ENCODE data around the gene TMPRSS3. TPM values are rescaled to one million over a fixed set of nuclear protein-coding genes. Genes with fewer than 3 reads are reported as not detected.

TMPRSS3 gene
- total and polyA plus RNA-seq, 8 donors: 3.1 to 11.6 (median 7.9) TPM

DNA sequence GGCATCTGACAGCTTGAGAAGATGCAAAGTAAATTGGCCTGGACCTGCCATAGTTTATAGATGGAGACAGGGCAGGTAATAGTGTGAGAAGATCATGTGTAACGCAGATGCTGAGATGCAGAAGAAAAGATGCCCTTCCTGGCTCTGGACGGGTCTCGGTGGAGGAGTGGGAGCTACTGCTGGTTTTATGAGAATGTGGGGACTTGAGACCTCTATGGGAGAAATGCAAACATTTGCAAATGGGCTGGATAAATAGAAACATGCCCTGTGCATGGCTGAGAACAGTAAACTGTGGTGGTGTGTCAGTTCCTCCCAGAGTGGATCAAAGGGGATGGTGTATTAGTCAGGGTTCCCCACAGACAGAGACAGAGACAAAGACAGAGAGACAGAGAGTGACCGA lies 29.7 kb upstream of the TMPRSS3 start:
- Histone ChIP-seq H3K9me3 (no peaks in the 10 kb centered on the region), H3K27ac (no peak overlapping the region), H3K36me3 (no peaks in the 10 kb centered on the region), H3K27me3 (no peaks in the 10 kb centered on the region), H3K4me1 (no peaks in the 10 kb centered on the region), H3K4me3 (no peak overlapping the region)
- intact Hi-C loops (cut with DNase I): no loop called here
- no peak for FAIRE-seq
- TF ChIP-seq, protein P1, sequence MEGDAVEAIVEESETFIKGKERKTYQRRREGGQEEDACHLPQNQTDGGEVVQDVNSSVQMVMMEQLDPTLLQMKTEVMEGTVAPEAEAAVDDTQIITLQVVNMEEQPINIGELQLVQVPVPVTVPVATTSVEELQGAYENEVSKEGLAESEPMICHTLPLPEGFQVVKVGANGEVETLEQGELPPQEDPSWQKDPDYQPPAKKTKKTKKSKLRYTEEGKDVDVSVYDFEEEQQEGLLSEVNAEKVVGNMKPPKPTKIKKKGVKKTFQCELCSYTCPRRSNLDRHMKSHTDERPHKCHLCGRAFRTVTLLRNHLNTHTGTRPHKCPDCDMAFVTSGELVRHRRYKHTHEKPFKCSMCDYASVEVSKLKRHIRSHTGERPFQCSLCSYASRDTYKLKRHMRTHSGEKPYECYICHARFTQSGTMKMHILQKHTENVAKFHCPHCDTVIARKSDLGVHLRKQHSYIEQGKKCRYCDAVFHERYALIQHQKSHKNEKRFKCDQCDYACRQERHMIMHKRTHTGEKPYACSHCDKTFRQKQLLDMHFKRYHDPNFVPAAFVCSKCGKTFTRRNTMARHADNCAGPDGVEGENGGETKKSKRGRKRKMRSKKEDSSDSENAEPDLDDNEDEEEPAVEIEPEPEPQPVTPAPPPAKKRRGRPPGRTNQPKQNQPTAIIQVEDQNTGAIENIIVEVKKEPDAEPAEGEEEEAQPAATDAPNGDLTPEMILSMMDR (IDR thresholded peaks at IDR 0.05): no peak
- no peak for DNase-seq
- ATAC-seq: no peak
- 70 to 82% methylated on average over 4 of the region's 4 CpGs for WGBS, 2 donors

DNA sequence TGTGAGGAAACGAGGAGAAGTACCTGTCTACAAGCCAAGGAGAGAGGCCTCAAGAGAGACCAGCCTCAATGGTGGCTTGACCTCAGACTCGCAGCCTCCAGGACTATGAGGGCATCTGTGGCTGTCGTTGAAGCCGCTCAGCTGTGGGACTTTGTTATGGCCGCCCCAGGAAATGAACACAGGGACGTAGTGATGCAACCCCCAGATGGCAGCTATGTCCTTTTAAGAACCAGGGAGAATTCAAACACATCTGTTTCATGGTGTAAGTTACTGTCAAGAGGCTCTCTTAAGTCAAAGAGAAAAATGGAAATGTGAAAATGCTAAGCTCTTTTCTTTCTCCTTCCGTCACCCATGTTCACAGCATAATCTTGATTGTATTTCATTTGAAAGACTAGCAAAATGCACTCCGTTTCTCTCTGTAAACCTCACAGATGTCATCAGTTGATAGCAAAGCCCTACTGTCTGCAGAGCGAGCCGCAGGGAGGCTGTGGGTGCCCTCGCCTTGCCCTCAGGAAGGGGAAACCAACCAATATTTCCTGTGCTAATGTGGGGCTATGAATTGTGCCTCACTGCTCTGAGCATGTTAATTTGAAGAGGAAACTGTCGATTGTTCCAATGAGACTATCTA lies 29.2 kb upstream of the TMPRSS3 start:
- 68 to 81% methylated on average over 12 of the region's 12 CpGs for WGBS, 2 donors
- H3K27ac ChIP-seq: no peak overlapping the region

DNA sequence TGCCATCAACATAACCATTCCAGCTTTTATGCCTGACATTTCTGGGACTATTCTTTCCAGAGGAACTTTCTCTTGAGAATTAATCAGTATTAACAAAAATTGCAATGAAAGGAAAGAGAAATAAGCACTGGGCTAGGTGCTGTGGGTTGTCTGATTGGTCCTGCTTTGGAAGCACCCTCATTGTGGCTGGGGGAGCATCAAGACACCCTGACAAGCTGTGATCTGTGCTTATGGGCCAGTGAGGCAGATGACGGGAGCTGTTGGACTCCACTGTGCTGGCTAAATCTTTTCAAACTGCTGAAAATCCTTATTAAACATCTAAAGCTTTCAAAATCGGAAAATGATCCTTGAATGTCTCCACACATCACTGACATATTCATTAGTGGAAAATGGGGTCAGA lies 27.8 kb upstream of the TMPRSS3 start:
- Histone ChIP-seq H3K27me3 (no peaks in the 10 kb centered on the region), H3K4me1 (no peaks in the 10 kb centered on the region), H3K9me3 (no peaks in the 10 kb centered on the region), H3K4me3 (no peak overlapping the region), H3K27ac (no peak overlapping the region), H3K36me3 (no peaks in the 10 kb centered on the region)
- ATAC-seq: no peak
- TF ChIP-seq, protein P1 (IDR thresholded peaks at IDR 0.05): no peak
- FAIRE-seq: no peak
- DNase-seq: no peak
- 71 to 82% methylated on average over 2 of the region's 2 CpGs for WGBS, 2 donors
- intact Hi-C loops (cut with DNase I): no loop called here

More for the DNA sequence above, 29.2 kb upstream of the TMPRSS3 start:
- FAIRE-seq (no peak), ATAC-seq (peak in 1 of 4 donors; percentile 43), DNase-seq (no peak)
- H3K36me3 ChIP-seq: no peaks in the 10 kb centered on the region
- TF ChIP-seq, protein P1 (IDR thresholded peaks at IDR 0.05): no peak
- intact Hi-C loops (cut with DNase I): no loop called here
- H3K9me3 ChIP-seq: no peaks in the 10 kb centered on the region
- no peaks in the 10 kb centered on the region for H3K27me3 ChIP-seq
- H3K4me3 ChIP-seq: no peak overlapping the region
- H3K4me1 ChIP-seq: no peaks in the 10 kb centered on the region

DNA sequence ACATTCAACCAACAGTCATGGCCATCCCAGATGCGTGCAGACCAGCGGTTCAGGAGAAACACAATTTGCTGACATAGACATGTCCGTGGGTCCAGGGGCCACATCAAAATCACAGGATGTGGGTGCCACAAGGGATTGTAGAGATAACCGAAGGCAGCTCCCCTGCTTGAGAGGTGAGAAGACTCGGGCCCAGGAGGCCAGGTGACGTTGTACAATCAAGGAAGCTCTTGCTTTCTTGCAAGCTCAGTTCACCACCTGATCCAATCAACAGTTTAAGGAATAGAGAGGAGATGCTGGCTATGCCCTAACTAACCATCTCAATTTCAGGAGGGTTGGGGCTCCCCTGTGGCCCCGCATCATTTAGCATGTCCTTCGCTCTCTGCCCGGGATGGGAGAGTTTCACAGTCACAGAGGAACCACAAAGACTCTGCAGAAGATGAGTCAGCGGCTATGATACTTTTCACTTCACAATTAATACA lies 27.4 kb upstream of the TMPRSS3 start:
- Histone ChIP-seq H3K27ac (no peak overlapping the region), H3K36me3 (no peaks in the 10 kb centered on the region), H3K27me3 (no peaks in the 10 kb centered on the region), H3K4me1 (no peaks in the 10 kb centered on the region), H3K9me3 (no peaks in the 10 kb centered on the region), H3K4me3 (no peak overlapping the region)
- 71 to 80% methylated on average over 10 of the region's 10 CpGs for WGBS, 2 donors
- TF ChIP-seq, protein P1 (IDR thresholded peaks at IDR 0.05): no peak
- intact Hi-C loops (cut with DNase I): no loop called here
- no peak for ATAC-seq
- FAIRE-seq: no peak
- no peak for DNase-seq

DNA sequence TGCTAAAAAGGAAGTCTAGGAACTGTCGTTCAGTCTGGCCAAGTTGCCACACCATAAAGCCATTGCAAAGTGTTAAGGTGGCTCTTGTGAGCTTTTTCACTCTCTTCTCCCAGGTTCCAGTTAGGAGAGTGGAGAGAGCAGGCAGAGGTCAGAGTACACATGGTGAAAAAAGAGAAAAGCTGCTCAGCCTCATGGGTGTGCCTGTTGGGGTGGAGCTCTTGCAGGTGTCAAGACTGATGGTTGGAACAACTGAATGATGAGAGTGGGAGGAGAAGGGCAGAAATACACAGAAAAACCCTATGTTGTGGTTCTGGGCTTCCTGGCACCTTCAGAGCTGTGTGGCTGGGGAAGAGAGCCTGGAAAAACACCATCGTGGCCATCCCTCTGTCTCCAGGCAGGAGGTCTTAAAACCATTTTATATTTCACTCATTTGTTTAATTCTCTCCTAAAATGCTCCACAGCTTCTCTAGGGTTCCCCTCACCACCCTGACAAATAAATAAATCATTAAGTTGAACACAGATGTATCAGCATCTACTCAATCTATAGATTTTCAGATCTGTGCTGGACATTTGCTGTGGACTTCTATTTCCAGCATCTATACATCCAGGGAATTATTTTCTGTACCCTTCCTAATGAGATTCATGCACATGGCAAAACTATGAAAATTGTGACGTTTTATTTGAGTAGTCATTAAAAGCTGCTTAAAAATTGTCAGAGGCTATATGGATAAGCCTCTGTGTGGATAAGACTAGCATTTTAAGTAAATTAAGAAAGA lies 25.4 kb upstream of the TMPRSS3 start:
- Histone ChIP-seq H3K27ac (no peak overlapping the region), H3K9me3 (no peaks in the 10 kb centered on the region), H3K27me3 (no peaks in the 10 kb centered on the region), H3K36me3 (no peaks in the 10 kb centered on the region), H3K4me3 (no peak overlapping the region), H3K4me1 (no peaks in the 10 kb centered on the region)
- FAIRE-seq (no peak), ATAC-seq (no peak), DNase-seq (no peak)
- intact Hi-C loops (cut with DNase I): no loop called here
- TF ChIP-seq, protein P1 (IDR thresholded peaks at IDR 0.05): no peak
- WGBS, 2 donors: 59 to 82% methylated on average over 3 of the region's 3 CpGs
